Endothelial cell of umbilical vein (primary cell): ENCODE measurements around the gene EXOC1. TPM values are rescaled to one million over a fixed set of nuclear protein-coding genes. Genes with fewer than 3 reads are reported as not detected.

Experiments
- BruUV-seq: library from RNA; stranded (reverse); fragments of 400-500 nt; replicated peaks from 2 replicates; lab custom pipeline; 2021; lab: Mats Ljungman, UMichigan
- CTCF ChIA-PET: fragments of 300-600, 350-600 bp; sonication (Branson Sonifier 250); formaldehyde crosslinking; loops from one replicate; lab custom pipeline; 2021; ENCODE audit warnings: antibody characterized with exemption, inconsistent platforms; lab: Charles Lee
- POLR2A ChIA-PET: fragments of 300-600, 350-600 bp; sonication (Branson Sonifier 250); formaldehyde crosslinking; loops from one replicate; lab custom pipeline; 2021; ENCODE audit warnings: antibody characterized with exemption, inconsistent platforms; lab: Charles Lee
- DNase-seq: peaks from one replicate; pipeline ENCODE4 v3.0.0-alpha.2; 2011; ENCODE audit warnings: low read depth, low spot score
- FAIRE-seq: peaks from 2 replicates; lab custom pipeline; 2011; peaks lifted over from hg19 to GRCh38; lab: Jason Lieb, UNC
- H2AFZ ChIP-seq: 2 replicates; pipeline ENCODE4 v1.6.0; 2012; ENCODE audit warnings: low read depth, low read length, control low read depth, inconsistent platforms
- H3K27ac ChIP-seq: 2 replicates; pipeline ENCODE4 v1.5.1; 2011; ENCODE audit warnings: low read depth, mild to moderate bottlenecking, control low read depth, low read length, moderate library complexity; ENCODE audit not compliant: insufficient read depth
- H3K27me3 ChIP-seq, 2 experiments: 2 replicates each; pipeline versions ENCODE4 v1.6.0 to v1.6.1; 2011; ENCODE audit warnings: low read length in 2 of 2, mixed read lengths in 1 of 2; ENCODE audit not compliant: control insufficient read depth in 2 of 2, insufficient read depth in 2 of 2
- H3K36me3 ChIP-seq, 2 experiments: 2 replicates in 1 of 2; 3 replicates in 1 of 2; pipeline ENCODE4 v1.5.1; 2011; ENCODE audit warnings: low read length in 2 of 2, mild to moderate bottlenecking in 1 of 2, moderate library complexity in 1 of 2; ENCODE audit not compliant: control insufficient read depth in 2 of 2, insufficient read depth in 2 of 2; ENCODE audit errors: extremely low read depth in 1 of 2
- H3K4me1 ChIP-seq: 3 replicates; pipeline ENCODE4 v1.5.1; 2011; ENCODE audit warnings: mild to moderate bottlenecking, low read length; ENCODE audit not compliant: control insufficient read depth, insufficient read depth; ENCODE audit errors: extremely low read depth
- H3K4me2 ChIP-seq: 2 replicates; pipeline ENCODE4 v1.6.1; 2011; ENCODE audit warnings: low read length, control low read depth, mixed read lengths; ENCODE audit not compliant: insufficient read depth
- H3K4me3 ChIP-seq, 3 experiments: fragments of 200-600 bp in 1 of 3; sonication (generic), shearing (Covaris generic) in 1 of 3; replicated peaks in 1 of 3; 2 replicates each; pipeline ENCODE4 v1.5.1; 2011 to 2016; ENCODE audit warnings: control low read depth in 3 of 3, low read length in 3 of 3, mild to moderate bottlenecking in 2 of 3, inconsistent platforms in 1 of 3, low read depth in 1 of 3, moderate library complexity in 1 of 3; ENCODE audit not compliant: insufficient read depth in 1 of 3
- H3K79me2 ChIP-seq: 2 replicates; pipeline ENCODE4 v1.6.0; 2012; ENCODE audit warnings: low read length, inconsistent platforms; ENCODE audit not compliant: control insufficient read depth, insufficient read depth
- H3K9ac ChIP-seq: replicated peaks from 2 replicates; pipeline ENCODE3; 2011; ENCODE audit warnings: low read length, control low read depth; ENCODE audit not compliant: insufficient read depth; ENCODE audit errors: extremely low read depth
- H3K9me1 ChIP-seq: replicated peaks from 3 replicates; pipeline ENCODE4 v1.6.0; 2011; ENCODE audit warnings: mild to moderate bottlenecking, low read length; ENCODE audit not compliant: control insufficient read depth, insufficient read depth; ENCODE audit errors: extremely low read depth
- H3K9me3 ChIP-seq: replicated peaks from 2 replicates; pipeline ENCODE4 v1.5.1; 2012; ENCODE audit warnings: low read length, inconsistent platforms; ENCODE audit not compliant: control insufficient read depth, insufficient read depth
- H4K20me1 ChIP-seq: replicated peaks from 2 replicates; pipeline ENCODE3; 2011; ENCODE audit warnings: mild to moderate bottlenecking, low read length; ENCODE audit not compliant: control insufficient read depth, insufficient read depth; ENCODE audit errors: extremely low read depth
- CTCF ChIP-seq, 2 donors: IDR thresholded peaks; 1 replicate in 1 of 2; 2 replicates in 1 of 2; pipeline ENCODE4 v1.5.1; 2011; ENCODE audit warnings: low read length in 2 of 2, mild to moderate bottlenecking in 2 of 2, moderate library complexity in 2 of 2, control low read depth in 1 of 2, inconsistent platforms in 1 of 2, low read depth in 1 of 2; ENCODE audit not compliant: insufficient read depth in 1 of 2; ENCODE audit errors: extremely low read depth in 1 of 2
- EZH2 ChIP-seq: IDR thresholded peaks from 2 replicates; pipeline ENCODE4 v1.6.1; 2012; ENCODE audit warnings: borderline replicate concordance, low read depth, mild to moderate bottlenecking, moderate library complexity, low read length, inconsistent platforms; ENCODE audit not compliant: severe bottlenecking
- FOS ChIP-seq: IDR thresholded peaks from 2 replicates; pipeline ENCODE4 v1.6.1; 2011; ENCODE audit warnings: mild to moderate bottlenecking, low read length, moderate library complexity, borderline replicate concordance; ENCODE audit not compliant: insufficient read depth
- GATA2 ChIP-seq: IDR thresholded peaks from 2 replicates; pipeline ENCODE4 v1.7.0; 2011; ENCODE audit warnings: low read depth, mild to moderate bottlenecking, moderate library complexity, mixed read lengths, low read length; ENCODE audit not compliant: insufficient read length, insufficient read depth
- JUN ChIP-seq: IDR thresholded peaks from 2 replicates; pipeline ENCODE4 v1.6.1; 2011; ENCODE audit warnings: borderline replicate concordance, low read depth; ENCODE audit not compliant: insufficient read length, insufficient read depth
- MYC ChIP-seq: IDR thresholded peaks from one replicate; pipeline ENCODE4 v1.6.1; 2011; ENCODE audit warnings: mild to moderate bottlenecking, low read depth, low read length
- POLR2A ChIP-seq: IDR thresholded peaks from 2 replicates; pipeline ENCODE4 v1.6.1; 2012; ENCODE audit warnings: low read depth, mild to moderate bottlenecking, control low read depth, low read length
- POLR2AphosphoS5 ChIP-seq: IDR thresholded peaks from 2 replicates; pipeline ENCODE4 v1.6.1; 2012; ENCODE audit warnings: low read depth, mild to moderate bottlenecking, control low read depth, low read length, moderate library complexity; ENCODE audit not compliant: insufficient read depth
- dilution Hi-C: fragments of 300-500 bp; cut with MboI; formaldehyde crosslinking; loops from one replicate; pipeline ENCODE4 v1.15.0; 2019; ENCODE audit warnings: low sequenced_read_pairs; ENCODE audit not compliant: extremely low pct_ligation_motif_present
- intact Hi-C: fragments of 100-400 bp; cut with micrococcal nuclease; formaldehyde crosslinking; loops from one replicate; pipeline ENCODE4 v1.10.0; 2022
- polyA plus RNA-seq, 4 experiments: library from polyadenylated mRNA; depleted of rRNA in 3 of 4; stranded (reverse) in 3 of 4; unstranded in 1 of 4; fragments of >200 nt; gene quantifications; 2 replicates each; pipeline versions ENCODE4 v1.2.1 to v1.2.3, GENCODE V29; 2011 to 2012; ENCODE audit warnings: missing spikeins in 1 of 4
- total RNA-seq: library from RNA; stranded (reverse); gene quantifications from 2 replicates; pipeline ENCODE4 v1.2.3, GENCODE V29; 2021
- TF ChIP-seq, protein P1 (sequence below): IDR thresholded peaks from 2 replicates; pipeline ENCODE4 v1.6.1; 2011; ENCODE audit not compliant: insufficient read depth, insufficient read length

The EXOC1 gene
- total and polyA plus RNA-seq, 2 donors (not counting 3 experiments of a cell fraction or from before 2014, with no cell fraction given): 11.6 to 33.3 TPM

DNA sequence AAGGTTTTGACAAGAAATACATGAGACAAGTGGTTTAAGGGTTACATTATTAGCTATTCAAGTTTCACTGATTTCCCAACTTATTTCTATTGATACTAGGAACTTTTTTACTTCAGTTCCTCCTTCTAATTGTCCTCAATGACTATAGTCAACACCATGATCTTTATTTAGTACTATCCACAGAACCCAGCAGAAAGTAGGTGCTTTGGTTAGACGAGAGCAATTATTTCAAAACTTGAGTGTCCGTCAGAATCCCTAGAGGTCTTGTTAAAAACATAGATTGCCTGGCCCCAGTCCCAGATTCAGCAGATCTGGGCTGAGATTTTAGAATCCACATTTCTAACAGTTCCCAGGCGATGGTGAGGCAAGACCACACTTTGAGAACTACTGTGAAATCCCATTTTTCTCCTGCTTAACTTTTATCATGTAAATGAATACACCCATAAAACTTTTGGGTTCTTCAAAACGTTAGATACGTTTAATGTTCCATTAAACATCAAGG lies 17.9 kb downstream of the EXOC1 start:
- no peak for DNase-seq
- no peak overlapping the region for H2AFZ ChIP-seq
- intact Hi-C loops (no loop called here), dilution Hi-C loops (no loop called here)
- peaks cover 6% of the 10 kb centered on the region for H3K4me1 ChIP-seq
- peaks cover 3 to 8% of the 10 kb centered on the region in 2 experiments for H3K36me3 ChIP-seq
- no TSS peak for BruUV-seq
- H3K27ac ChIP-seq: no peak overlapping the region
- no peaks in the 10 kb centered on the region for H3K79me2 ChIP-seq
- H3K27me3 ChIP-seq: no peaks in the 10 kb centered on the region
- H3K9ac ChIP-seq: no peak overlapping the region
- TF ChIP-seq CTCF (IDR thresholded peaks at IDR 0.05; ENCODE audit: extremely low read depth in 1 of 2, insufficient read depth in 1 of 2, low read depth in 1 of 2, low read length in 2 of 2): no peak
- no peak for TF ChIP-seq FOS
- TF ChIP-seq GATA2: no peak
- TF ChIP-seq POLR2A: no peak
- FAIRE-seq: no peak
- CTCF ChIA-PET: no interaction called here
- POLR2A ChIA-PET: no interaction called here
- no peaks in the 10 kb centered on the region for H3K9me1 ChIP-seq
- no peaks in the 10 kb centered on the region for H4K20me1 ChIP-seq
- no peaks in the 10 kb centered on the region for H3K9me3 ChIP-seq
- H3K4me3 ChIP-seq: no peak overlapping the region
- H3K4me2 ChIP-seq: no peak overlapping the region

- Histone ChIP-seq H3K36me3 (peaks cover 4 to 9% of the 10 kb centered on the region in 2 experiments), H2AFZ (no peak overlapping the region), H3K4me3 (no peak overlapping the region), H3K9me1 (no peaks in the 10 kb centered on the region), H3K9me3 (no peaks in the 10 kb centered on the region), H4K20me1 (no peaks in the 10 kb centered on the region), H3K79me2 (no peaks in the 10 kb centered on the region), H3K27me3 (no peaks in the 10 kb centered on the region), H3K4me2 (no peak overlapping the region), H3K27ac (no peak overlapping the region), H3K4me1 (no peaks in the 10 kb centered on the region), H3K9ac (no peak overlapping the region)
- dilution Hi-C loops (no loop called here), intact Hi-C loops (no loop called here)
- FAIRE-seq (no peak), DNase-seq (no peak)
- TF ChIP-seq POLR2A (no peak), MYC (no peak), GATA2 (no peak), EZH2 (no peak), CTCF (IDR thresholded peaks at IDR 0.05; ENCODE audit: extremely low read depth in 1 of 2, insufficient read depth in 1 of 2, low read depth in 1 of 2, low read length in 2 of 2) (no peak), POLR2AphosphoS5 (no peak), JUN (no peak), FOS (no peak)
- TF ChIP-seq, protein P1, sequence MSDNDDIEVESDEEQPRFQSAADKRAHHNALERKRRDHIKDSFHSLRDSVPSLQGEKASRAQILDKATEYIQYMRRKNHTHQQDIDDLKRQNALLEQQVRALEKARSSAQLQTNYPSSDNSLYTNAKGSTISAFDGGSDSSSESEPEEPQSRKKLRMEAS: no peak
- CTCF ChIA-PET: no interaction called here
- BruUV-seq: no TSS peak
- POLR2A ChIA-PET: no interaction called here
These were observed 21.4 kb downstream of the EXOC1 start for GRCh38 chr4:55874831-55875230.
